HG02623 (cell line): ENCODE data around the gene CNBP.
"Not testable (repeated sequence)": the region's sequence is repeated elsewhere in the genome, so short reads cannot be mapped to it uniquely, and the experiment has no call there.

ENCODE experiments used
- ATAC-seq: cut with Tn5 transposase; IDR thresholded peaks from one replicate; pipeline ENCODE4 v1.9.1; 2021; ENCODE audit warnings: moderate library complexity; ENCODE audit not compliant: unreplicated experiment

CNBP gene

DNA sequence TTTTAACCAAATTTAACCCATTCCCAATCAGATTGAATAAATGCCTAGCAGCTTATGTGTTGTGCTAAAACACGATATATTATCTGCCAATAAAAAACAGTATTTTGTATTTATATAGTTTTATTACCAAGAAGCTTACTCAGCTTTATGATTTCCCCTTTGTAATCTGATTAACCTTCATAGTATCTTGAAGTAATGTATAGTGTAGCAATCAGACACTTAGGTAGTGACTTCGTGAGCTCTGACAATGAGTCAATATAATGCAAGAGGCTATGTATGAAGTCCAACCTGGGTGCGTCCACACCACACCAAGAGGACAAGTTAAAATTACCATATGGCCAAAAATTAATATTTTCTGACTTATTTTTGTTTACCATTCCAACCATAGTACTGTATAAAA lies 2.1 kb upstream of the CNBP start:
- no peak for ATAC-seq

DNA sequence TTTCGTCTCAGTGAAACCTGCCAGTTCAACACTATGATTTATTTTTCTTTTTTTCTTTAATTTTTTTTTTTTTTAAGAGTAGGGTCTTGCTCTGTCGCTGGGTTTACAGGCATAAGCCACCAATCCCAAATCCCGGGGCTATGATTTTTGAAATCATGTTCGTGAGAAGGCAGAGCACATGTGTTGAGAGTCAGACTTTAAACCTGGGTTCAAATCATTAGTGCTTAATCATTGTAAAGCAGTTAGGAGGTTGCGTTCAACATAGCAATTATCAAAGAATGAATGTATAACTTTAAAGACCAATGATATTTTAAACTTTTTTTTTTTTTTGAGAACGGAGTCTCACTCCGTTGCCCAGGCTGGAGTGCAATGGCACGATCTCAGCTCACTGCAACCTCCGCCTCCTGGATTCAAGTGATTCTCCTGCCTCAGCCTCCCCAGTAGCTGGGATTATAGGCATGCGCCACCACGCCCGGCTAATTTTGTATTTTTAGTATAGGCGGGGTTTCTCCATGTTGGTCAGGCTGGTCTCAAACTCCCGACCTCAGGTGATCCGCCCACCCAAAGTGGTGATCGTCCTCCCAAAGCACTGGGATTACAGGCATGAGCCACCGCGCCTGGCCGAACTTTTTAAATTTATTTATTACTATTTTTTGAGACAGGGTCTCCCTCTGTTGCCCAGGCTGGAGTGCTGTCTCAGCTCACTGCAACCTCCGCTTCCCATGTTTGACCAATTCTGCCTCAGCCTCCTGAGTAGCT lies 1.3 kb upstream of the CNBP start:
- not testable (repeated sequence) for ATAC-seq

DNA sequence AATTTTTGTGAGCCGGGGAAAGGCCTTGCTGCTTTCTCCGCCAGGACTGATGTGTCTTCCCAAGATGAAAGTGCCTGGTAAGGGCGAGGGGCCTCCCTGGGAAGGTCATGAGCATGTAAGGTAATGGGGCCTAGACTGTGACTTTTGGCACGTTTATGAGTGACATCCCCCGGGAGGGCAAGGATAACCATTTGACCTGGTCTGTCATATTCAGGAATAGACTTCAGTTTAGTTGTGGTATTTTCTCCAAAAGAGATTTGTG lies 631 bp upstream of the CNBP start:
- peak; percentile 11 for ATAC-seq

DNA sequence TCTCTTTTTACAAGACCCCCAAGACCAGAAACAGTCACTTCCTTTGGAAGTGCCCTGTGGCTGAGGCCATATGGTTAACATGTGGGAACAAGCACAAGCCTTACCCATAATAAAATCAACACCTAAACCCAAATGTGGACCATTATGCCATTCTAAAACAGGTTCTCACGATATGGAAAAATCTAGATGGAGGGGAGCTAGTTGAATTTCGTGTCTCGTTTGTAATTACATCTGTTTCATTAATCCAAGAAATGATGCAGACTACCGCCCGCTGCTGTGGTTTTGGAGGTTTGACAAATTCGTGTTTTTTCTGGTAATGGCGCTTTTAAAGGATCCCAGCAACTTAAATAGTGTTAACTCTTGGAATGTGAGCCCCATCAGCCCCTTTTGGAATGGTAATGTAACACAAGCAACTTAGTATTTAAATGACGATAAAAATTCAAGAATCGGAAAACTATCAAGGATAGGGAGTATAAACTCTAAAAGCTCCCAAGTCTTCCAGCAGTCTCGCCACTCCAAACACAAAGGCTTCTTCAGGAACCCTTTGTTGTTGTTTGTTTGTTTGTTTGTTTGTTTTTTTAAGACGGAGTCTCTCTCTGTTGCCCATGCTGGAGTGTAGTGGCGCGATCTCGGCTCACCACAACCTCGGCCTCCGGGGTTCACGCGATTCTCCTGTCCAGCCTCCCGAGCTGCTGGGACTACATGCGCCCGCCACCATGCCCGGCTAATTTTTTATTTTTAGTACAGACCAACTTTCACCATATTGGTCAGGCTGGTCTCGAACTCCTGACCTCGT lies 1.1 kb downstream of the CNBP start:
- ATAC-seq, result no peak

DNA sequence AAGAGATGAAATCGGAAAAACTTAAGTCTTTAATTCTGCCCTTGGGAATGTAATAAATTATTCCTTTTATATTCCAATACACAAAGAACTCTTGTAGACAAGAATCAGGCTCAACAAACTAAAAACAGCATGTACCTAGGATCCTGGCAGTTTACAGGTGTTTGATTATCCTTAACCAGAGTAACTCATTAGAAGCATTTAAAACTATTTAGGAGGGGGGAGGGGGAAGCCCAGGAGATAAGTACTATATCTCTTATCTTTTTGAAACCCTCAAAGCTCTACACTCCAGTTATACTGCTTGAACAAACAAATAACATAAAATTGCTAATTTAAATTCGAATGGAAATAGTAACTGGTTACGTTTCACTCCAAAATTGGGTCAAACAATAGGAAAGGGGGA lies 1.9 kb downstream of the CNBP start:
- no peak for ATAC-seq

DNA sequence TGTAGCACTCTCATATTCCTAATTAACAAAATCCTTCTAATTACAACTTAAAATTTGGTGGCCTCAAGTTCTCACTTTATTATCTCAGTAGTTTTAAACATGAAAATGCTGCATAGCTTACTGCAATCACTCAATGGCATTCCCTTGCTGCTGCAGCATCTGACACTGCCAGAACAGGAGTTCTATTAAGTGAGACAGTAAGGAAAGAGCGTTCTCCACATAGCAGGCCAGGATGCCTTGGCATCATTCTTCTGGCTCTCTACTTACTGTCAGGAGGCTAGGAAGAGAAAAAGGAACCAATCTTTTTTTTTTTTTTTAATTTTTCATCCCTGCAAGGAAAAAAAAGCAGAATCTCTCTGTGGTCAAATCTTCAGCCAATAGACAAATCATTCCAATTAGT lies 3.2 kb downstream of the CNBP start:
- ATAC-seq, result no peak

DNA sequence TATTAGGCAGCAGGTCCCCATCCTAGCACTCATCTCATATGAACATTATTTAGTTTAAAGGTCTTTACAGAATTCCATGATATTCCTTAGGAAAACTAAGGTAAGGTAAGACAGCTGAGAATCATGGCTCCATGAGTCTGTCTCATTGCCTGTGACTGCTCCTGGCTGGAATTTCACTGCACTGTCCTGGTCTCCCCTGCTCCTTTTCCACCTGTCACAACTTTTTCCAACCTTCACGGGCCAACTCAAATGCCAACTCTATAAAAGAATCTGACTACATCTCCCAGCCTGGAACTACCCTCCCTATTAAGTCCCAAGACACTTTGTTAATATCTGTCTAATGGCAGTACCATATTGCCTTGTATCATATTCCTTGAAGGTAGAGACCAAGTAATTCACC lies 7.6 kb downstream of the CNBP start:
- ATAC-seq, result no peak

DNA sequence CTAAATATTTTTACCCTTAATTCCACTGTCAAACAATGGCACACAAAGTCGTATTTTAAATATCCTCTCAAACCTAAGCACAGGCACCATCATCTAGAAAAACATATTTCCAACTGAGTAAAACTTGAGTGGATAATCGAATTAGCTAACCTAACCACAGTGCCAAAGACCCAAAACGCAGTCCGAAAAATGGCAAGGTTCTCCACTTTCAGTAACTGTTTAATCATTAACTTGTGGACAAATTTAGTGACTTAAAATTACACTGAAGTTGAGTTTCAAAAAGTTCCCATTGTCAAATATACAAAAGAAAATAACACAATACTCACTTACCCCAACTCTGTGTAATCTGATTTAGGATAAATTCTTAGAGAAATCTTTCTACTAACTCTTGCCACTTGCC lies 10.0 kb downstream of the CNBP start:
- no peak for ATAC-seq

DNA sequence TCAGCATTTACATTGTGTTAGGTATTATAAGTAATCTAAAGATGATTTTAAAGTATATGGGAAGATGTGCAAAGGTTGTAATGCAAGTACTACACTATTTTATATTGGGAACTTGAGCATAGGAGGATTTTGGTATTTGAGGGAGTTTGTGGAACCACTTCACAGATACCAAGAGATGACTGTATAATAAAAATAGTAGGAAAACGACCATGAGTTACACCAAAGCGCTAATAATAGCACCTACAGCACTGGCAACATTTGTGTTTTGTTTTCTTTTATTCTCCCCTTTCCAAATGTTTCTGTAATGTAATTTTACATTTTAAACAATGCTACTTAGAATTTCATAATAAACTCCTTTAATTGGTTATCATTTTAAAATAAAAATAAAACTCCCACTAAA lies 10.5 kb downstream of the CNBP start:
- ATAC-seq, result no peak

DNA sequence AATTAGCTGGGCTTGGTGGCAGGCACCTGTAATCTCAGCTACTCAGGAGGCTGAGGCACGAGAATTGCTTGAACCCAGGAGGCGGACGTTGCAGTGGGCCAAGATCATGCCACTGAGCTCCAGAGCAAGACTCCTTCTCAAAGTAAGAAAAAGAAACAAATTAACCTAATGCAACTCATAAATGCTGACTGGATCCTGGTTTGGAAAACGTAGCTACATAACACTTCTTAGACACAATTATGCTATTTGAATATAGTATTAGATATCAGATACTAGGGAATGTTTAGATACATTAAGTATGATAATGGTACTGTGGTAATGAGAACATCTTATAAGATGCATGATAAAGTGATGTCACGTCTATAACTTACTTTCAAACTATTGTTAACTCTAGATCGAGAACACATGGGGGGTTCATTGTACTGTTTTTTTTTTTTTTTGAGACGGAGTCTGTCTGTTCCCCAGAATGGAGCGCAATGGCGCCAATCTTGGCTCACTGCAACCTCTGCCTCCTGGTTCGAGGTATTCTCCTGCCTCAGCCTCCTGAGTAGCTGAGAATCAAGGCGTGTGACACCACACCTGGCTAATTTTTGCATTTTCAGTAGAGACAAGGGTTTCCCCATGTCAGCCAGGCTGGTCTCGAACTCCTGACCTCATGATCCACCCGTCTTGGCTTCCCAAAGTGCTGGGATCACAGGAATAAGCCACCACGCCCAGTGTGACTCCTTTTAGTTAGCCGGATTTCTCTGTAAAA lies 16.9 kb downstream of the CNBP start:
- no peak for ATAC-seq

DNA sequence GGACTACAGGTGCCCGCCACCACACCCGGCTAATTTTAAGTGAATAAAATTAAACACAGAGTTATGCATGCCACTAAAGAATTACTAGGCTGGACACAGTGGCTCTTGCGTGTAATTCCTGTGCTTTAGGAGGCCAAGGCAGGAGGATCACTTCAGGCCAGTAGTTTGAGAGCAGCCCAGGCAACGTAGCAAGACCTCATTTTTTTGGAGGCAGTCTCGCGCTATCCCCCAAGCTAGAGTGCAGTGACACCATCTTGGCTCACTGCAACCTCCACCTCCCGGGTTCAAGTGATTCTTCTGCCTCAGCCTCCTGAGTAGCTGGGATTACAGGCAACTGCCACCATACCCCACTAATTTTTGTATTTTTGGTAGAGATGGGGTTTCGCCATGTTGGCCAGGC lies 18.1 kb downstream of the CNBP start:
- not testable (repeated sequence) for ATAC-seq

DNA sequence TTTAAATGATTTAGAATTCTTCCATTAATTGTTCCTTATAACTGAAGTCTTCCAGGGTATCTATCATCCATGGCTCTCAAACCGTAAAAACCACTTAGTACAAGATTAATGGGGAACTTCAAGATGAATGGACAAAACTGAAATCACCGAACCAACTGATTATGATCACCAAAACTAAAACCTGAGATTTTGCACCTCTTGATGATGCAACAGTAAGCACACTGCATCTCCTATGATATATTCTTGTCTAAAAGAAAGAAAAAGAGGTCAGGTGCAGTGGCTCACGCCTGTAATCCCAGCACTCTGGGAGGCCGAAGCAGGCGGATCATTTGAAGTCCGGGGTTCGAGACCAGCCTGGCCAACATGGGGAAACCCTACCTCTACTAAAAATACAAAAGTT lies 19.2 kb downstream of the CNBP start:
- ATAC-seq, result no peak

DNA sequence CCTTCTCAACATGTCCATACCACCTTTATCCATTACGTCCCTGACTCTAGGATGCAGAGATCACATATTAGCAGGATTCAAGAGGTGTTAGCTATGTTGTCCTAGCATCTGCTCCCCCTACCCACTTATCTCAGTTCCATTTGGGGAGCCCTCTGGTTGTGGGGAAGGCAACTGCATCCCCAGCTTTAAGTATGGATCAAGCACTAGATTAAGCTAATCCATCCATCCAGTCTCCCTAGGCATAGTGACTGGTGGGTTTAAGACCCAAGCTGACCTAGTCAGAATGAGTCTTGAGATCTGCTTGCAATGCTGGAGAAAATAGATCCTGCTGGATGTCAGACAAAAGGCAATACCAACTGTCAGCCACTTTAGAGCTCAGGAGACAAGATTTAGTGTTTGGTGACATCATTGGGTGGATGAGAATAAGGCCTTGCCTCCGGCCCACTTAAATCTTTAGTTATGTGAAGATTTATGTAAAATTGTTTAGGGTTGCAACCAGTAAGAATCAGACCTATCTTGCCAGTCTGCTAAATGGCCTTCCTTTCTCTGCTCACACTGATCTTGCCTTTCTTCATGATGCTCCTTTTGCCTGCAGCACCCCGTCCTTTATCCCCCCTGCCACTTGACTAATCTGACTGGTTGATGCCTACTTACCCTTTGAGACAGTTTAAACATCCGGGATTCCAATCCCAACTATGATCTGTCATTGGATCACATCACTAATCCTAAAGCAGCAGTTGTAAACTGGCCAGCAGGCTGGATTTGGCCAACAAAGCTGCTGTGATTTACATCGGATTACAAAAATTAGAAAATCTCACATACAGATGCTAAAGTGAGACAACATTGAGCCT lies 20.7 kb downstream of the CNBP start:
- no peak for ATAC-seq

DNA sequence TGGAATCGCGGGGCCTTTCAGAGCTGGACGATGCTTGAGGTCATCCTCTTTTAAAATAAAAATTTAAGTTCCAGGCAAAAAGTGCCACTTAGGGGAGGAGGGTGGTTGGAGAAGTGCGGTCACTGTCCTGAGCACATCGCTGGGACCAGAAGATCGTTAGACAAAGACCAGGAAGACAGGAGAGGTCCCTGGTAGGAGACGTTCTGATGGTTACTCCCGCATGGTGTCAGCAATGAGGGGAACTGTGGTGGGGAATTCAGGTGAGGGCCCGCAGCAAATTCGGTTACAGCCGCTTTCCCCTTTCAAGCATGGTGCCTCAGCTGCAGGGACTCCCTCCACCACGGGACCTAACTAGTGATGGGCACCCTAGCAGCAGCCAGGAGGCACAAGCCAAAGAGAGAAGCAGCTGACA lies 21.8 kb downstream of the CNBP start:
- no peak for ATAC-seq

DNA sequence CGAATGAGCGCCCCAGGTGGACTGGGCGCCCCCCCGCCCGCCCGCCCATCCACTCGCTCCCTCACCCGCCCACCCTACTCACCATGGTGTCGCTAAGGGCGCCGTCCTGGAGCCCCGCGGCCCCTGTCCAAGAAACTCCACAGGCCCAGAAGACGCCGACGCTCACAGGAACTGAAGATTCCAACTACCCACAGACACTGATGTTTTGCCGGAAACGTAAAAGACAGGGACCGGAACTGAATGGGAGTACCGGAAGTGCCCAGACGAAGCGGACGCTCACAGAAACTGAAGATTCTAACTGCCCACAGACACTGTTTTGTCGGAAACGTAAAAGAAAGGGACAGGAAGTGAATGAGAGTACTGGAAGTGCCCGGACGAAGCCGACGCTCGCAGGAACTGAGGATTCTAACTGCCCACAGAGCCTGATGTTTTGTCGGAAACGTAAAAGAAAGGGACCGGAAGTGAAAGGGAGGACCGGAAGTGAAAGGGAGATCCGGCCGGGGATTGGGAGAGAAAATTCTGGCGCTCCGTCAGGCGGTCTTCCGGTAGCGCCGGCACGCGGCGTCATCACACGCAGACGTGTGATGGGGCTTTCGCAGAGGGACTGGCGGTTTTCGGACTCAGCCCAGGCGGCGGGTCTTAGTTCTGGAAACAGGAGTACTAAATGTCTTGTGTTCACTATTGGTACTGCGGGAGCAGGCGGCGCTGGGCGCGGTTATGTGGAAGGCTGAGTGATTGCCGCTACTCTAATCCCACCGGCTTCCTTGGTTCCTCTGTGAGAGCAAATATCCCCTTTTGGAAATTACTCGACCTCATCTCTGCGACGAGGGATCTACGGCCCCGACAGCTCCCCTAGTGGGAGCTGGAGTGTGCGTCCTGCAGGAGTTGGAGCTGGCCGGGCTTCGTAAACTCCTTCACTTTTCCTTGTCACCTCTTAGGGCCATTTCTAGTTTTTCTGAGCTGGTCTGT lies 22.5 kb downstream of the CNBP start, which contains the start of gene ISY1:
TSS of gene ISY1 (minus strand) at position 173 of the 969 bp plus-strand sequence. CDS start at position 85, 88 bp downstream.
- peak; percentile 72 for ATAC-seq

DNA sequence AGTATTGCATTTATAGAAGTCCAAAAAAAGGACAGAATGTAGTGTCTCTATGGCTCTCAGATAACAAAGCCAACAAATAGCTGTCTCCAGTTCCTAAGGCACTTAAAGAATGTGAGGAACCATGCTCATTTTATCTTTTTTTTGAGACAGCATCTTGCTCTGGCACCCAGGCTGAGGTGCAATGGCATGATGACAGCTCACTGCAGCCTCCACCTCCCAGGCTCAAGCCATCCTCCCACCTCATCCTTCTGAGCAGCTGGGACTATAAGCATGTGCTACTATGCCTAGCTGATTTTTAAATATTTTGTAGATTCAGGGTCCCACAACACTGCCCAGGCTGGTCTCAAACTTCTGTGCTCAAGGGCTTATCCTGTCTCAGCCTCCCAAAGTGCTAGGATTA lies 38.9 kb downstream of the CNBP start:
- no peak for ATAC-seq

DNA sequence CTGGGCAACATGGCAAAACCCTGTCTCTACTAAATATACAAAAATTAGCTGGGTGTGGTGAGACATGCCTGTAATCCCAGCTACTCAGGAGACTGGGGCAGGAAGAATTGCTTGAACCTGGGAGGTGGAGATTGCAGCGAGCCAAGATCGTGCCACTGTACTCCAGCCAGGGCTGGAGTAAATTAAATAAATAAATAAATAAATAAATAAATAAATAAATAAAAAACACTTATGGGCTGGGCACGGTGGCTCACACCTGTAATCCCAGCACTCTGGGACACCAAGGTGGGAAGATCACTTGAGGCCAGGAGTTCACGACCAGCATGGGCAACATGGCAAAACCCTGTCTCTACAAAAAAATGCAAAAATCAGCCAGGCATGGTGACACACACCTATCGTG lies 42.7 kb downstream of the CNBP start:
- not testable (repeated sequence) for ATAC-seq

DNA sequence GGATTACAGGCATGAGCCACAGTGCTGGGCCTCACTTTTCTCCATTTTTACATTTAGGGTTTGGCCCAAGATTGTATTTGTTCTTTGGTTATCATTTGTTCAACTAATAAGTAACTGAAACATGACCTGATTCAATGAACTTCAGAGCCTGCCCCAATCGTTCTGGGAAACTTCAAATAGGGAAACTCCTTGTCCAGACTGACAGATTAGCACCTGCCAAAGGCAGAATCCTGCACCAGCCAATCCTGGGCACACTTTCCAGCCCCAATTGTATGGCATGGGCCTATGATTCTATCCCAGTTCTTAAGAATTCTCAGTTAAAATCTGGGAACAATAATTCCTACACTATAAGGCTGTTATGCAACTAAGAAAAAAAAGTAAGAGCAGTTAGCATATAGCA lies 43.8 kb downstream of the CNBP start:
- no peak for ATAC-seq

DNA sequence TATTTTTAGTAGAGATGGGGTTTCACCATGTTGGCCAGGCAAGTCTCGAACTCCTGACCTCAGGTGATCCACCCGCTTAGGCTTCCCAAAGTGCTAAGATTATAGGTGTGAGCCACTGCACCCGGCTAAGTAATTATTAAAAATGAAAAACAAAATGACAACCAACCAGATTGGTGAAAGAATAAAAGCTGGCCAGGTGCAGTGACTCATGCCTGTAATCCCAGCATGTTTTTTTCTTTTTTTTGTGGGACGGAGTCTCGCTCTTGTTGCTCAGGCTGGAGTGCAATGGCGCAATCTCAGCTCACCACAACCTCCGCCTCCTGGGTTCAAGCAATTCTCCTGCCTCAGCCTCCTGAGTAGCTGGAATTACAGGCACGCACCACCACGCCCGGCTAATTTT lies 47.4 kb downstream of the CNBP start:
- not testable (repeated sequence) for ATAC-seq
